HepG2 (cell line): ENCODE measurements around the gene ZNF584. TPM values are rescaled to one million over a fixed set of nuclear protein-coding genes. Genes with fewer than 3 reads are reported as not detected.

ENCODE experiments used
- ISL2 ChIP-seq: sonication (generic); formaldehyde crosslinking; IDR thresholded peaks from 2 replicates; pipeline ENCODE4 v1.5.0; 2020; ENCODE audit warnings: missing genetic modification reagents
- KLF11 ChIP-seq: IDR thresholded peaks from 2 replicates; pipeline ENCODE4 v1.6.1; 2016; ENCODE audit warnings: missing compliant biosample characterization
- MATR3 ChIP-seq: sonication (generic); formaldehyde crosslinking; IDR thresholded peaks from 2 replicates; pipeline ENCODE4 v1.4.0; 2020; ENCODE audit warnings: missing genetic modification reagents
- MAZ ChIP-seq, 2 experiments: sonication (generic) in 1 of 2; formaldehyde crosslinking in 1 of 2; IDR thresholded peaks; 2 replicates each; pipeline versions ENCODE4 v1.5.0 to v1.6.1; 2012 to 2020; ENCODE audit warnings: low read depth in 2 of 2, mild to moderate bottlenecking in 2 of 2, borderline replicate concordance in 1 of 2, improper control_type of control experiment in 1 of 2, low read length in 1 of 2, missing genetic modification reagents in 1 of 2, moderate library complexity in 1 of 2
- PAF1 ChIP-seq: IDR thresholded peaks from 2 replicates; pipeline ENCODE4 v1.6.1; 2016; ENCODE audit warnings: missing genetic modification reagents, missing compliant biosample characterization
- REST ChIP-seq, 2 experiments: IDR thresholded peaks; 2 replicates each; pipeline ENCODE4 v1.6.1; 2011 to 2012; ENCODE audit warnings: low read length in 2 of 2, borderline replicate concordance in 1 of 2, low read depth in 1 of 2, mild to moderate bottlenecking in 1 of 2, moderate library complexity in 1 of 2
- RFX1 ChIP-seq: fragments of 450-650 bp; IDR thresholded peaks from 2 replicates; pipeline ENCODE4 v1.6.1; 2017
- TEAD2 ChIP-seq: sonication (generic); formaldehyde crosslinking; IDR thresholded peaks from 2 replicates; pipeline ENCODE4 v1.9.0; 2021; ENCODE audit warnings: missing genetic modification reagents
- ZNF639 ChIP-seq: conservative IDR thresholded peaks from 2 replicates; pipeline ENCODE4 v1.6.1; 2018; ENCODE audit warnings: missing genetic modification reagents
- ZNF687 ChIP-seq: sonication (generic); formaldehyde crosslinking; IDR thresholded peaks from 2 replicates; pipeline ENCODE4 v1.5.1; 2020; ENCODE audit warnings: mild to moderate bottlenecking, missing genetic modification reagents, moderate library complexity
- ZNF75D ChIP-seq: sonication (generic); formaldehyde crosslinking; IDR thresholded peaks from 2 replicates; pipeline ENCODE4 v1.8.1; 2023; ENCODE audit warnings: missing genetic modification reagents, mild to moderate bottlenecking, borderline replicate concordance
- polyA plus RNA-seq, 8 experiments: library from polyadenylated mRNA; depleted of rRNA in 3 of 8; stranded (reverse) in 7 of 8; unstranded in 1 of 8; fragments of >200 nt; fragmentation: Illumina TruSeq in 4 of 8; extraction: Trizol in 4 of 8; gene quantifications; 2 replicates each; pipeline versions ENCODE4 v1.2.1 to v1.2.3, GENCODE V29; 2011 to 2016; ENCODE audit warnings: low read depth in 4 of 8, missing spikeins in 1 of 8, mixed read lengths in 1 of 8; ENCODE audit not compliant: insufficient read depth in 1 of 8
- total RNA-seq, 5 experiments: library from RNA; depleted of rRNA; stranded (reverse); fragments of >200 nt; fragmentation: Illumina TruSeq; extraction: Trizol; gene quantifications; 2 replicates each; pipeline ENCODE4 v1.2.3, GENCODE V29; 2016; ENCODE audit warnings: low read depth in 1 of 5
- TF ChIP-seq, protein P1 (sequence below): sonication (generic); formaldehyde crosslinking; IDR thresholded peaks from 2 replicates; pipeline ENCODE4 v1.5.1; 2020; ENCODE audit warnings: mild to moderate bottlenecking, missing genetic modification reagents, borderline replicate concordance
- TF ChIP-seq, protein P2 (sequence below): sonication (generic); formaldehyde crosslinking; conservative IDR thresholded peaks from 2 replicates; pipeline ENCODE4 v1.4.0; 2020; ENCODE audit warnings: missing genetic modification reagents

Gene ZNF584
- total and polyA plus RNA-seq, 2 of the 13 experiments (the other 11 are each of a cell fraction or from before 2014, with no cell fraction given), result 2.4 to 7.0 TPM

DNA sequence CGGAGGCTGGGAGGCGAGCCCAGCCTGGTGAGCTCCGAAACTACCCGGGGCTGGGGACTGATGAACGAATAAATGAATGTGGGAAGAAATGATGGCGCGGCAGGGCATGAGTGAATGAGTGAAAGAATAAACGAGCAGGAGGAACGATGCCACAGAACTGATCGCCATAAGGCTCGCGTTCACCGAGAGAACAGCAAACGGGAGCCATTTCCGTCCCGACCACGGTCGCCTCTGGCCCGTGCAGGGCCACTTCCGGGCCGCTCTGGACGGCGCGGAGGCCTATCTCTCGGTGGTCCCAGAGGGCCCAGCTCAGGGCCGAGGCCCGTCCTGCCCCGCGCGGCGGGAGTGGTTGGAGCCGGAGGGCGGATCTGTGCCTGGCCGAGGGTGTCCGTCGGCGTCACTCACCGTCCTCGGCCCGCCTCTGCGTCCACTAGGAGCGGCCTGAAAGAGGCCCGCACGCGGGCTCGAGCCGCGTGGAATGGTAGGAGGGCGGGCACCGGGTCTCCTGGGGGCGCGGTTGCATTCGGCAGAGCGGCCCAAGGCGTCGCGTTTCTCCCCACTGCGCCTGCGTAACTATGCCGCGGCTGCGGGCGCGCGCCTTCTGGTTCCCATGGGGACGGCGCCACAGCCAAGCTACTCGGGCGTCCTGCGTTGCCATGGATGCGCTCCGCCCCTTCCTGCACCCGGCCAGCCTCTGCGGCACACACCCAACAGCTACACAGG is 46.0 kb upstream of the ZNF584 start, which contains the start of gene ZNF497 (continued):
- TF ChIP-seq MAZ (IDR thresholded peaks at IDR 0.05; ENCODE audit: borderline replicate concordance, low read depth, low read length) (no peak; the same call in 1 of the 2 replicates), MAZ (CRISPR knock-in tag; IDR thresholded peaks at IDR 0.05; ENCODE audit: low read depth) (no peak; the same call in 1 of the 2 replicates), REST (IDR thresholded peaks at IDR 0.05; ENCODE audit: borderline replicate concordance in 1 of 2, low read depth in 1 of 2, low read length in 2 of 2) (no peak), TEAD2 (CRISPR knock-in tag) (no peak), PAF1 (no peak), RFX1 (peak; percentile 100), ISL2 (CRISPR knock-in tag) (peak; percentile 86), ZNF75D (CRISPR knock-in tag) (no peak), ZNF687 (CRISPR knock-in tag) (peak; percentile 91), KLF11 (CRISPR knock-in tag) (peak; percentile 58), MATR3 (CRISPR knock-in tag) (no peak), ZNF639 (CRISPR knock-in tag) (peak; percentile 63; the same call in 1 of the 2 replicates)
- TF ChIP-seq, protein P1, sequence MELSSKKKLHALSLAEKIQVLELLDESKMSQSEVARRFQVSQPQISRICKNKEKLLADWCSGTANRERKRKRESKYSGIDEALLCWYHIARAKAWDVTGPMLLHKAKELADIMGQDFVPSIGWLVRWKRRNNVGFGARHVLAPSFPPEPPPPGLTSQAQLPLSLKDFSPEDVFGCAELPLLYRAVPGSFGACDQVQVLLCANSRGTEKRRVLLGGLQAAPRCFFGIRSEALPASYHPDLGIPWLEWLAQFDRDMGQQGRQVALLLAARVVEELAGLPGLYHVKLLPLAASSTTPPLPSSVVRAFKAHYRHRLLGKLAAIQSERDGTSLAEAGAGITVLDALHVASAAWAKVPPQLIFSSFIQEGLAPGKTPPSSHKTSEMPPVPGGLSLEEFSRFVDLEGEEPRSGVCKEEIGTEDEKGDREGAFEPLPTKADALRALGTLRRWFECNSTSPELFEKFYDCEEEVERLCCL (CRISPR knock-in tag), result no peak
- TF ChIP-seq, protein P2, sequence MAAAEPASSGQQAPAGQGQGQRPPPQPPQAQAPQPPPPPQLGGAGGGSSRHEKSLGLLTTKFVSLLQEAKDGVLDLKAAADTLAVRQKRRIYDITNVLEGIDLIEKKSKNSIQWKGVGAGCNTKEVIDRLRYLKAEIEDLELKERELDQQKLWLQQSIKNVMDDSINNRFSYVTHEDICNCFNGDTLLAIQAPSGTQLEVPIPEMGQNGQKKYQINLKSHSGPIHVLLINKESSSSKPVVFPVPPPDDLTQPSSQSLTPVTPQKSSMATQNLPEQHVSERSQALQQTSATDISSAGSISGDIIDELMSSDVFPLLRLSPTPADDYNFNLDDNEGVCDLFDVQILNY (CRISPR knock-in tag), result 0 out of 2 replicates have a peak, but pooled peaks have one; percentile 32
